Fibroblast of skin of left quadriceps (primary cell): ENCODE measurements around the gene TMTC2.
A peak's percentile ranks its signal among the peaks of the same experiment; 100 is the strongest.

Source experiments
- DNase-seq, 2 experiments: peaks; one replicate each; pipeline ENCODE4 v3.0.0-alpha.2; 2013; ENCODE audit warnings: low read depth in 2 of 2

The TMTC2 gene

DNA sequence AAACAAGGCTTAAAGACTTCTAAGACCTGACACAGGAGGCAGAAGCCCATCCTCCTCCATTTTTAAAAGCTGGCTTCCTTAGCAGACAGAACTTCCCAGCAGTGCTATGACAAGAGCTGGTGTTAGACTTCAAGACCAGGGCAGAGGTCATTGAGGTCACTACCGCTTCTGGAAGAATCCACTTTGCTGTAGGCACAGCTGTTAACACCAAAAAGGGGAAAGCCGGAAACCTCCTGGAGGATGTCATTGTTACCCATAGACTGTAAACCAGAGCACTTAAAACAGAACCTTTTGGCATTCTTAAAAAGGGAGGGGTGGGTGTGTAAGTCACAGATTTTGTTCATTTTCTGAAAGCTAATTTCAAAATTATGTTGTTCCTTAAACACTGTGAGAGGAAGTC is 445.7 kb downstream of the TMTC2 start:
- DNase-seq = no peak

DNA sequence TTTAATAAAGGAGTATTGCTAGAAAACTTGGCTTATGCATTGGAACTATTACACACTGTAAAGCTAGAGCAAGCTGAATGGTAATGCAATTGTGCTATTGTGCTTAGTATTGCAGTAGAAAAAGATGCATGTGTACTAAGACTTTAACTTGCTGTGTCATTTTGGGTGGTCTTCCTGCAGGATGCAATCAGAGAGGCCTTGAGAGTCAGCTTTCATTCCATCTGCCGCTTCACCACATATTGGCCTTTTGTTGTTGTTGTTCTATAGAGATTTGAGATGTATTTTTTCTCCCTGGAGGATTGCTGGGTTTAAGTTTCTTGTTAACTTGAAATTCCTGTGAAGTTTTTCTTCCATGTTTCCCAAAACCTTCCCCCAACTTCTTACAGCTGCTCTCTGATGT is 449.7 kb downstream of the TMTC2 start:
- DNase-seq = no peak

DNA sequence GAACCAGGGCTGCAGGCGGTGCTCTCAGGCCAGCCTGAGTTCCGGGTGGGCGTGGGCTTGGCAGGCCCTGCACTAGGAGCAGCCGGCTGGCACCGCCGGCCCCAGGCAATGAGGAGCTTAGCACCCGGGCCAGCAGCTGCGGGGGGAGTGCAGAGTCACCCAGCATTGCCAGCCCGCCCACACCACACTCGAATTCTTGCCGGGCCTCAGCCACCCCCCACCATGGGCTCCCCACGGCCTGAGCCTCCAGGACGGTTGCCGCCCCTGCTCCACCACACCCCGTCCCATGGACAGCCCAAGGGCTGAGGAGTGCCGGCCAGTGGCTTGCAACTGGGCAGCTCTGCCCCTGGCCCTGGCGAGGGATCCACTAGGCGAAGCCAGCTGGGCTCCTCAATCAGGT is 453.4 kb downstream of the TMTC2 start:
- no peak for DNase-seq

DNA sequence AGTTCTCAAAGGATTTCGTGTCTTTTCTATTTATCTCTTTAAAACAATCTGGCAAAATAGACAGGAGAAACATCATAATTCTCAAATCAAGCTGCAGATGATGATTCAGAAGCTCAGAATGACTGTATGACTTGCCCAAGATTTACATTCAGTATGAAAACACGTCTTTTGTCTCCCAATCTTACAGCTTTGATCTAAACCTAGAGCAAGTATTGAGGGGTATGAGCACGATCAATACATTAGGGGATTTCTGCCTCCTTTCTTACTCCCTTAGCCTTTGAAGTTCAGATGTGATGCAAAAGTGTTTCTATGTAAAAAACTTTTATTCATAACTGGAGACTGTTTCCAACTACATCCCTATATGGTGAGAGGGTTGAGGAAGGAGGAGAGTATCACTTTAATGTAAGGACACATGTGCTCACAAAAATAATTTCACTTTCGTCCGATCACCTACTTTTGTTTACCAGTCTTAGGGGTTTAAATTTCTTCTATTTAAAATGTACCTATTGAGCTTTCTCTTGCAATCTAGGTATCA is 454.8 kb downstream of the TMTC2 start:
- no peak for DNase-seq

DNA sequence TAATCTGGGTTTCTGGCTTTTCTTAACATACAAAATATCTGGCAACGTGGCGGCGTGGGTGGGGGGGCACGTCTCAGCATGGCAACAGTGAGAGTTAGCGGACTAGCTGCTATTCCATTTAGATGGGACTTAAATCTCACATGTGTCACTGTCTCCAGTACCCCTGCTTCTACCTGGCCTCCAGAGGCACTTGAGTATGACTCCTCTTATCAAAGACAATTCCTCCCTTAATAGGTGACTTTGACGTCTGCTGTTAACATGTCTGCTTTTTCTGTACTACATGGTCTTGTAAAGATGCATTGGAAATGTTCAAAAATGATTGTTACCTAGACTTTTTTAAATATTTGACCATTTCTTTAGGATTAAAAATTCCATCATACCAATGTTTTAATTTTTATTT is 456.2 kb downstream of the TMTC2 start:
- no peak for DNase-seq

DNA sequence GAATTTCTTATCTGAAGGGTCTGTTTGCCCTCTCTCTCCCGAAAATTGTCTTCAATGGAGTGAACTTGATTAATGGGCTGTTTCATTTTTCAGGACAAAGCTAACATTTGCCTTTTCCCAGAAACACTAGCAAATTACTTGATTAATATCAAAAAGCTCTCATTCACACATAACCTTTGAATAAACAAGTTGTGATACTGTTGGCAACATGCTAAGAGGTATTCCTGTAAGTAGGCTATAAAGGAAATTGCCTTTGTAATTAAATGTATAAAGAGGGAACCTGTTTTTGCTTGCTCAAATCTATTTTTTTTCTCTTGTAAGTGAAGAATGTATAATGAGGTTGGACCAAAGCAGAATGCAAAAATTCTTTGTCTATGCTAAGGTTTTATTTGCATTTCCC is 457.2 kb downstream of the TMTC2 start:
- DNase-seq = no peak

DNA sequence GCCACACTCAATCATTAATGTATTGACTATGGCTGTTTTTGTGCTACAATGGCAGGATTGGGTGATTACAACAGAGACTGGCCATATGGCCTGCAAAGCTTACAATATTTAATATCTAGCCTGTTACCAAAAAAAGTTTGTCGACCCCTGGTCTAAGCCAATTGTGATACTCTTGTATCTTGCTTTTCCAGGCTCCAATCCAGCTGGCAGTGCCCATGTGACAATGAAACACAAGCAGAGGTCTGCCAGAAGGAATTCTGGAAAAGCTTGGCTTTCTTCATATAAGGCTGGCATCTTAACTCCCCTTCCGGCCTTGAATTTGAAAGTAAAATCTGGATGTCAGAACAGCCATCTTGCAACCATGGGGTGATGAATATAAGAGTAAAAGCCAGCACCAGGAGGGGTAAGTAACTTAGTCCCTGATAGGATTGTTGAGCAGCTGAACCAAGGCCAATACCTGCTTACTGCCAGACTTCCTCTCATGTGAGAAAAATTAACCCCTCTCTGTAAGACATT is 458.7 kb downstream of the TMTC2 start:
- no peak for DNase-seq

DNA sequence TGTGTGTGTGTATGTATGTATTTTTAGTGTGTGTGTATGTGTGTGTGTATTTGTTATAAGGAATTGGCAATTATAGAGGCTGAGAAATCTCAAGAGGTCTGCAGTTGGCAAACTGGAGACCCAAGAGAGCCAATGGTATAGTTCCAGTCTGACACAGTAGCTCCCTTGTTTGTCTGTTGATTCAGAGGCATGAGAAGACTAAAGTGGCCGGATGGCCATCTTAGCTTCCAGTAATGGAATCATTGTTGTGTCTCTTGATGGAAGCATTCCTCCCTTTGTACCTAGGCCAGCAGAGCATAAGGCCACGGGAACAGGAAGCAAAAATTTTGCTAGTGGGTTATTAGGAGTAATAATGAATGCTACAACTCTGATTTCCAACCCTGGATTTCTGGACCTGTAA is 460.6 kb downstream of the TMTC2 start:
- no peak for DNase-seq

DNA sequence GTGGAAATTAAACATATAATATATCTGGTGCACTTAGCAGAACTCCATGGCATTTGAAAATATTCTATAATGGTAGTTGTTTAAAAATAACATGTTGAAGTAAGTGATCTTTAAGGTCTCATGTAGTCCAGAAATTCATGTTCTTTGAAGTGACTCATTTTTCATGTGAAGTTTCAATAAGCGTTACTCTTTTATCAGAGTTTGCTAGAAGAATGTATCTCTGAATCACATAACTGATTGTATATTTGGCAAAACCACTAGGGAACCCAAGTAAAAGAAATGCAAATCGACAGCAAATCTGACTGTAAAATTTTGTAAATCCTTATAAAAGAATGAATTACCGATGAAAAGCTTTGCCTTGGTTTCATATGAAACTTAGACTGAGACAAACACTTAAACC is 463.3 kb downstream of the TMTC2 start:
- no peak for DNase-seq

DNA sequence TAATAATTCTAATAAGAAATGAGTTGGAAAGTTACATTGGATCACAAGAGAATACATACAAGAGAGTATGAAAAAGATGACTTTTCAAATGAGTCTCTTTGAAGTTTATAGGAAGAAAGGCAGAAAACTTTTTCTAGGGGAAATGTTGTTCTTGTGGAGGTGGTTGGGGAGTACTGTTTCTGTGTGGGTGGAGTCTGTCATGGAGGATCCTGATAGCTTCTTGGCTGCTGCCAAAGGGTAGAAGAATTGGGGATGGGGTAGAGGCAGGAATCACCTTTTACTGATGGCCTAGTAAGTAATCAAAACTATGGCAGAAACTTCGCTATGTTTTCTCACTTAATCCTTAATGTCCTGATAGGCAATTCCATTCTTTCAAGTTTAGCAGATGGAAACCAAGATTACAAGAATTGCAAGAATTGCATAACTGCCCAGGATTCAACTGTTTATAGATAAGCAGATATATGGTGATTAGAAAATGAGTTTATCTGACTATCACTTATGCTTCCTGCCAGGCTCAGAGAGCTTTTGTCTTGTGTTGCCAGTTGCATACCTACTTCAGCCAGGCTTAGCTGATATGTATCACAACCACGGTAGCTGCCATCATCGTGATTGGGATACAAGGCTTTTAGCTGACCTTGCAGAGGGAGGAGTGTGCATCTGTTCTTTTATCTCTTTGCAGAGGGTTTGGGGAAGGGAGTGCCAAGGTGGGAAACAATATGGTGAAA is 463.9 kb downstream of the TMTC2 start:
- no peak for DNase-seq

DNA sequence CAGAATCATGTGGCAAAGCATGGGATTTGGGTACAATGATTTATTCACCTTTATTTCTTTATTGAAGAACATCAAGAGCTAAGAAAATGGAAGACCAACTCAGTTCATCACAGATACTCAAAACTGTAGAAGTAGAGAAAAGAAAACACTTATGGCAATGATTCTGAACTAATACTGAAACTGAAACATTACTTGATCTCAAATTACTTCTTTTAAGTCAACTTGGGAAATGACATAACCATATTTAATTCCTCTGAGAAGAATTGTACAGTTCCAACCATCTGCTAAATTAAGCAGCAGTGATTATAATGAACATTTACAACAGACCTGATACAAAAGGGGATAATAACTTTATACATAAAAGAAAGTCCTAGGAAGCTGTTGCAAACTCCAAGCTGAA is 466.5 kb downstream of the TMTC2 start:
- DNase-seq = no peak

DNA sequence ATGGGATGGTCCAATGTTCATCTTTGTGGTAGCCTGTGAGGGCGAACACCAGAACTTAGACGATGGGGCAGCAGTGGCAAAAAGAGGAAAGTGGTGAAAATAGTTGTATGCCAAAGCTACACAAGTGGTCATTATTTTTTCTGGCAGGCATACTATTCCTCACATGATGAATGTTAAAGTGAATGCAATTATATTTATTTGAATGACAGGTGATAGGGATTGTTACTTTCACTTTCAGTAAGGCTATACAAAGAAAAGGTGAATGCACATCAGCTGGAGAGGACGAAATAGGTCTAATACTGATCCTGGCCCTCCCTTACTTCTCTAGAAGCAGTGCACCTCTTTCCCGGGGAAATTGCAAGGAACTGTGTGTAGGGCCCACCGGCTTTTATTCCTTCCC is 470.1 kb downstream of the TMTC2 start:
- no peak for DNase-seq

DNA sequence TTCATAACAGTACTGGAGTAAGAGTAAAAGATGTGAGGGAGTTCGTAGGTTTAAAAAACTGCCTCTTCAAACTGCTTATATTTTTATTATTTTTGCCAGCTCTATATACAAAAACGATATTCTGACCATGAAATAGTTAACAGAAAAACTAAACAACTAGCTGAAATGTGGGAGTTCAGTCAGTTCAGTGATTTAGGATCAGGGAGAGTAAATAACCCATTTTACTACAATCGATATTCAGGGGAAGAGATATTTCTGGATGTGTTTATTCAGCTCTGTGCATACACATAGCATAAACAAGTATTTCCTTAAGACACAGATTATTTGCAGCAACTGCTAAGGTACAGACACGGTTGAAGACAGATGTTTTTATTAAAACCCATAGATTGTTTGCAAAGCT is 470.9 kb downstream of the TMTC2 start:
- no peak for DNase-seq

DNA sequence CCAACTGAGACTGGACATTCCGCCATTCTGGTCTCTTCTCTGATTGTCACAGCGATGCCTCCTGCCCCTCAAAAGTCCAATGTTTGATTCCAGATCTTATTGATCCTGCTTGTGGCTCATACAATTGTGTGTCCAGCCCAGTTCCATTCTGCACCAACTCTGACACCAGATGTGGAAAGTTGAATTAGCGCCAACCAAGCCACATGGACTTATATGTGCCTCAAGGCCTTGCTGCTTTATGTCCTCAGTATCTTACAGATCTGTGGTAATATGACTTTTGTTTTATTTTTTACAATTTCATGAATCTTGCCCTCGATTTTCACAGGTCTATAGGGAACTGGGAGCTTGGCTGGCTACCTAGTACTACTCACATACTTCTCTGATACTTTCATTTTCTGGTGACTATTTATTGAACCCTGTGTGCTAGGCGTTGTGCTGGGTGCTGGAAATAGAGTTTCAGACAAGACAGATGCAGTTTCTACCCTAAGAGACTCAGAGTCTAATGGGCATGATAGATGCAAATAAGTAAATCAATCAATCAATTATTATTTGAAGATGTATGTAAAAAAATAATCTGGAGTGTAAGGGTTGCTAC is 472.0 kb downstream of the TMTC2 start:
- no peak for DNase-seq

DNA sequence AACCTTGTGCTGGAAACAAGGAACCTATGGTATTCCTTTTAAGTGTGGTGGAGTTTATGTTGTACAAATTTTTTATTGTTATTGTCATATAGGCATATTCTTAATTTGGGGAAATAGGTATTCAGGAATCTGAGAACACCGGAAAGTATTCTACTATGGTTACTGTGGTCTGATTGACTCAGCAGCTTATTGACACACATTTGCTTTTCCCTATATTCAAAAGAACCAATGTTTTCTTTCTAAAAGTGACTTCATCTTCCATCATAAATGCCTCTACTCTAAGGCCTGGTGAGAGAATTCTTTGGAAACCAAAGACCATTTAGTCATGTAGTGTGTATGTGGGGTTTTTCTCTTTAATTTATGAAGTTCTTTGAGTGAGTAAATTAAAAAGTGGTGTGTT is 474.8 kb downstream of the TMTC2 start:
- DNase-seq = peak; percentile 27 to 30

DNA sequence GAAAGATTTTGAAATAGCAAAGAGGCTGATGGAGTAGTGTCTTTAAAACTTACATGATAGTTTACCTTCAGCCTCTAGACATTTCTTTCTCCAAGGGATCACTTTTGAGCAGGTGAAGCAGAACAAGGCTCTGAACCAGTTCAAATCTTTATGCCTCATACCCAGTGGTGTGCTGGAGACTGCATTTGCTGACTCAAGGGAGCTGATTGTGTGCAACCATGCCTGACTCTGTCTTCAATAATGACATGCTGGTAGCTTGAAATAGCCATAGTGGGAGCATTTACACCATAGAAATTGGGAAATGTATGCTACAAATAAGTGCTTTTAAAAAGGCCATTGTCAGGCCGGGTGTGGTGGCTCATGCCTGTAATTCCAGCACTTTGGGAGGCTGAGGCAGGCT is 482.0 kb downstream of the TMTC2 start:
- no peak for DNase-seq

DNA sequence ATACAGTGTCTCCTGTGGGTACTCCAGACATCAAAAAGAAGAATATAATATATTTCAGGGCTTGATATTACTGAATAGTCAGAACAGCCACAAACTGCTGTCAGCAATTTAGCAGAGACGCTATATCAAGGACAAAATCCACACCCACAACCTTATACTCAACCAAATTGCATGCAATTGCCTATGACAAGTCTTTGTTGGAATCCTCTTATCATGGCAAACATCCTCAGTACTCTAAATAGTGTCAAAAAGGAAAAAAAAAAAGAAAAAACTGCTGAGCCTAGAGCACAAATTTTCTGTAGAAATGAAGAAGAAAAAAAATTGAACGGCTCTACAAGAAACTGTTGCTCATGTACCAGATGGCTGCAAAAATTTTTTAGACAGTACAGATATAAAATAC is 485.7 kb downstream of the TMTC2 start:
- DNase-seq = no peak

DNA sequence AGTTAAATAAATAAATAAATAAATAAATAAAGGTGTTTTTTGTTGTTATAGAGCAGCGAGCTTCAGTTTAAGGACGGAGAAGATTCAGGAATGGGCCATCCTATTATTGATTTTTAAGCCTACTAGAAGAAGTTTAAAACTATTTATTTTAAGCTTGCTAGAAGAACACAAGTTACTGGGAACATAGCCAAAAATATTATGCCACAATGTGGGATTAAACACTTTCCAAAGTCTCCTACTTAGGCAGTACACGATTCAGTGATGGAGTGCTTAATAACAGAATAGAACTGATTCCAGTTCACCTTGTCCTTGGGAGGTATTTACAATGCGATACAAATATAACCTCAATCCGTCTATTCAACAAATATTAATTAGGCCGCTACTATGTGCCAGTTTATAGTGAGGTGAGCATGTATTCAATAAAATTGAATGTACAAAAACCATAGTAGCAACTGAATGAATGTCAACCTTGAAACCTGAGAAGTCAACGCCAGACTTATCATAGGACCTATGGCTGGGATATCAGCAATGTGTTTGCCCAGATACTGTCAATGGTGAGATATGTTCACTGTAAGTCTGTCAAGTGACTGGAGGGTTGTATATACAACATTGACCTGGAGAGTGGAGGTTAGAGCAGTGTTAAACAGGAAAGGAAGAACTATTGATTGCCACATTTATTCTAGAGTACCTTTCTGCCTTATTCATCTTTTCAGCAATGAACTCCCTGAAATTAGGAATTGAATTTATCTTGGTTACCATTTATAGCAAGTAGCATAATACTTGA is 486.4 kb downstream of the TMTC2 start:
- no peak for DNase-seq

DNA sequence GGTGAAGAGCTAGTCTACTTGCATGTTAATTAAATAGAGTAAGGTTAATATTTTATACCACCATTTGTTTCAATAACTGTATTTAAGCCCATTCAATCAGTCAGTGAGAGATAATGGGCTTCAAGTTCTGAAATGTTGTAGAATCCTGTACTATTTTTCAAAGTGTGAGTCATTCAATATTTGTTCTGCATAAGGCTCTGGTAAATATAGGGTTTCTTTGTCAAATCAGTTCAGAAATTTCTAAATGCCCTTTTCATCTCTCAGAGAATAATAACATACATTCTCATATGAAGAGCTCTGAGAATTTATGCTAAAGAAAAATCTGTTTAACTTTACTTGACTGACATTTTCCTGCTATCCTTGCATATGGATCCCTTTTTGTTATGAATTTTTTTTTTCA is 493.3 kb downstream of the TMTC2 start:
- no peak for DNase-seq

DNA sequence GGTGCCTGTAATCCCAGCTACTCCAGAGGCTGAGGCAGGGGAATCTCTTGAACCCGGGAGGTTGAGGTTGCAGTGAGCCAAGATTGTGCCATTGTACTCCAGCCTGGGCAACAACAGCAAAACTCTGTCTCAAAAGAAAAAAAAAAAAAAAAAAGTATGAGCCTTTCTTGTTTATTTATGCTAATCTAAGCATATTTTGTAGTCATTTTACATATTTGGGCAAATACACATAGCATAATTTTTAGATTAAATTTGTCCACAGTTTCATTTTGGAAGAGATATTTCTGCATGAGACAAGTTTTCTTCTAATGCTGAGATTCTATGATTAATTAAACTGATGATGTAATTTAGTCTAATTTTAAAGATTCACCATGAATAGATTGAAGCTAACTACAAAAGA is 494.4 kb downstream of the TMTC2 start:
- DNase-seq = no peak

DNA sequence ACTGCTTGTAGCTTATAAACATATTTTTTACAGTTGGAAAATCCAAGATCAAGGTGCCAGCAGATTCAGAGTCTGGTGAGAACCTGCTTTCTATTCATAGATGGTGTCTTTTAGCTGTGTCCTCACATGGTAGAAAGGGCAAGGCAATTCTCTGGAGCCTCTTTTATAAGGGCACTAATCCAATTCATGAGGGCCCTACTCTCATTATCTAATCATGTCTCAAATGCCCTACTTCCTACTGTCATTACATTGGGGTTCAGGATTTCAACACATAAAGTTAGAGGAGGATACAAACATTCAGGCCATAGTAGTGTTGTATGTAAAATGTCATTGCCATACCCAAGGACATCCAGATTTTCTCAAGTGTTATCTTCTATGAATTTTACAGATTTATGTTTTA is 496.4 kb downstream of the TMTC2 start:
- DNase-seq = no peak
